ENCODE results near the gene SNAP25.

GRCh38 chr20:10291568-10292248, 73.1 kb downstream of the SNAP25 start:
- TF ChIP-seq CTCF (IDR thresholded peaks at IDR 0.05) = no peak
- TF ChIP-seq POLR2A (IDR thresholded peaks at IDR 0.05) = no peak
